ENCODE measurements around the gene ISOC1.

Gene ISOC1

GRCh38 chr5:129094087-129094923 lies at the start of gene ISOC1:
Gene ISOC1 (plus strand): TSS chr5:129094749. CDS start chr5:129094767, 18 bp downstream.
- in situ Hi-C loops (cut with MboI; ENCODE audit: low sequenced_read_pairs), result no loop called here

- in situ Hi-C loops (cut with MboI; ENCODE audit: low sequenced_read_pairs), result no loop called here
Measured at GRCh38 chr5:129046151-129046550, 48.4 kb upstream of the ISOC1 start.

- in situ Hi-C loops (cut with MboI; ENCODE audit: low sequenced_read_pairs), result no loop called here
Measured at GRCh38 chr5:129048509-129048908, 46.0 kb upstream of the ISOC1 start.

GRCh38 chr5:129049126-129049799 lies 45.3 kb upstream of the ISOC1 start:
- in situ Hi-C loops (cut with MboI; ENCODE audit: low sequenced_read_pairs), result no loop called here

- in situ Hi-C loops (cut with MboI; ENCODE audit: low sequenced_read_pairs), result no loop called here
Measured at GRCh38 chr5:129051283-129051682, 43.3 kb upstream of the ISOC1 start.

GRCh38 chr5:129053438-129053837 lies 41.1 kb upstream of the ISOC1 start:
- in situ Hi-C loops (cut with MboI; ENCODE audit: low sequenced_read_pairs), result no loop called here

- in situ Hi-C loops (cut with MboI; ENCODE audit: low sequenced_read_pairs), result no loop called here
Measured at GRCh38 chr5:129057329-129057728, 37.2 kb upstream of the ISOC1 start.

- in situ Hi-C loops (cut with MboI; ENCODE audit: low sequenced_read_pairs), result no loop called here
Measured at GRCh38 chr5:129061849-129062248, 32.7 kb upstream of the ISOC1 start.

- in situ Hi-C loops (cut with MboI; ENCODE audit: low sequenced_read_pairs), result no loop called here
Measured at GRCh38 chr5:129063483-129064113, 31.0 kb upstream of the ISOC1 start.

GRCh38 chr5:129065721-129066120 lies 28.8 kb upstream of the ISOC1 start:
- in situ Hi-C loops (cut with MboI; ENCODE audit: low sequenced_read_pairs), result no loop called here

GRCh38 chr5:129067745-129068144 lies 26.8 kb upstream of the ISOC1 start:
- in situ Hi-C loops (cut with MboI; ENCODE audit: low sequenced_read_pairs), result no loop called here

GRCh38 chr5:129069292-129069691 lies 25.3 kb upstream of the ISOC1 start:
- in situ Hi-C loops (cut with MboI; ENCODE audit: low sequenced_read_pairs), result no loop called here

- in situ Hi-C loops (cut with MboI; ENCODE audit: low sequenced_read_pairs), result no loop called here
Measured at GRCh38 chr5:129073111-129073510, 21.4 kb upstream of the ISOC1 start.

GRCh38 chr5:129074903-129075302 lies 19.6 kb upstream of the ISOC1 start:
- in situ Hi-C loops (cut with MboI; ENCODE audit: low sequenced_read_pairs), result no loop called here

GRCh38 chr5:129077433-129078075 lies 17.0 kb upstream of the ISOC1 start:
- in situ Hi-C loops (cut with MboI; ENCODE audit: low sequenced_read_pairs), result no loop called here

- in situ Hi-C loops (cut with MboI; ENCODE audit: low sequenced_read_pairs), result no loop called here
Measured at GRCh38 chr5:129078247-129078646, 16.3 kb upstream of the ISOC1 start.

- in situ Hi-C loops (cut with MboI; ENCODE audit: low sequenced_read_pairs), result no loop called here
Measured at GRCh38 chr5:129078660-129079059, 15.9 kb upstream of the ISOC1 start.

- in situ Hi-C loops (cut with MboI; ENCODE audit: low sequenced_read_pairs), result no loop called here
Measured at GRCh38 chr5:129079496-129079895, 15.1 kb upstream of the ISOC1 start.

- in situ Hi-C loops (cut with MboI; ENCODE audit: low sequenced_read_pairs), result no loop called here
Measured at GRCh38 chr5:129080766-129081165, 13.8 kb upstream of the ISOC1 start.

- in situ Hi-C loops (cut with MboI; ENCODE audit: low sequenced_read_pairs), result no loop called here
Measured at GRCh38 chr5:129082225-129083136, 12.1 kb upstream of the ISOC1 start.
